Activated naive CD8-positive, alpha-beta T cell treated with anti-CD3 and anti-CD28 coated beads, Interleukin-2, amount 10 ng/mL, durations not matched to agents 7 days and 5 days (primary cell): ENCODE measurements around the gene MID2. TPM values are rescaled to one million over a fixed set of nuclear protein-coding genes. Genes with fewer than 3 reads are reported as not detected.
"Not testable (repeated sequence)": the region's sequence is repeated elsewhere in the genome, so short reads cannot be mapped to it uniquely, and the experiment has no call there.

Experiments used
- ATAC-seq: fragments of 150-1000 bp; cut with Tn5 transposase; one replicate; pipeline ENCODE4 v1.10.0; 2021; ENCODE audit warnings: low read depth, moderate library complexity
- POLR2A ChIA-PET: fragments of 350-600 bp; sonication (Branson Sonifier 250); formaldehyde crosslinking; loops from one replicate; lab custom pipeline; 2021; ENCODE audit warnings: antibody characterized with exemption; lab: Charles Lee
- DNase-seq: peaks from one replicate; pipeline ENCODE4 v3.0.0; 2021
- H3K27ac Mint-ChIP-seq: one replicate; pipeline ENCODE4 v1.8.0; 2022; ENCODE audit warnings: mild to moderate bottlenecking, mixed read lengths
- H3K27me3 Mint-ChIP-seq: one replicate; pipeline ENCODE4 v1.8.0; 2022; ENCODE audit warnings: mild to moderate bottlenecking, moderate library complexity, mixed read lengths
- H3K36me3 Mint-ChIP-seq: one replicate; pipeline ENCODE4 v1.8.0; 2021; ENCODE audit warnings: mild to moderate bottlenecking, mixed read lengths
- H3K4me1 Mint-ChIP-seq: one replicate; pipeline ENCODE4 v1.8.0; 2021; ENCODE audit warnings: mixed read lengths
- H3K4me3 Mint-ChIP-seq: one replicate; pipeline ENCODE4 v1.8.0; 2022; ENCODE audit warnings: mild to moderate bottlenecking, moderate library complexity, mixed read lengths
- H3K9me3 Mint-ChIP-seq: one replicate; pipeline ENCODE4 v1.8.0; 2021; ENCODE audit warnings: mixed read lengths
- total RNA-seq, 2 experiments: library from RNA; stranded (reverse); gene quantifications; one replicate each; pipeline ENCODE4 v1.2.3, GENCODE V29; 2021

MID2 gene, protein sequence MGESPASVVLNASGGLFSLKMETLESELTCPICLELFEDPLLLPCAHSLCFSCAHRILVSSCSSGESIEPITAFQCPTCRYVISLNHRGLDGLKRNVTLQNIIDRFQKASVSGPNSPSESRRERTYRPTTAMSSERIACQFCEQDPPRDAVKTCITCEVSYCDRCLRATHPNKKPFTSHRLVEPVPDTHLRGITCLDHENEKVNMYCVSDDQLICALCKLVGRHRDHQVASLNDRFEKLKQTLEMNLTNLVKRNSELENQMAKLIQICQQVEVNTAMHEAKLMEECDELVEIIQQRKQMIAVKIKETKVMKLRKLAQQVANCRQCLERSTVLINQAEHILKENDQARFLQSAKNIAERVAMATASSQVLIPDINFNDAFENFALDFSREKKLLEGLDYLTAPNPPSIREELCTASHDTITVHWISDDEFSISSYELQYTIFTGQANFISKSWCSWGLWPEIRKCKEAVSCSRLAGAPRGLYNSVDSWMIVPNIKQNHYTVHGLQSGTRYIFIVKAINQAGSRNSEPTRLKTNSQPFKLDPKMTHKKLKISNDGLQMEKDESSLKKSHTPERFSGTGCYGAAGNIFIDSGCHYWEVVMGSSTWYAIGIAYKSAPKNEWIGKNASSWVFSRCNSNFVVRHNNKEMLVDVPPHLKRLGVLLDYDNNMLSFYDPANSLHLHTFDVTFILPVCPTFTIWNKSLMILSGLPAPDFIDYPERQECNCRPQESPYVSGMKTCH
- total RNA-seq, result 10 to 100 TPM; 10.2 to 11.7 TPM

DNA sequence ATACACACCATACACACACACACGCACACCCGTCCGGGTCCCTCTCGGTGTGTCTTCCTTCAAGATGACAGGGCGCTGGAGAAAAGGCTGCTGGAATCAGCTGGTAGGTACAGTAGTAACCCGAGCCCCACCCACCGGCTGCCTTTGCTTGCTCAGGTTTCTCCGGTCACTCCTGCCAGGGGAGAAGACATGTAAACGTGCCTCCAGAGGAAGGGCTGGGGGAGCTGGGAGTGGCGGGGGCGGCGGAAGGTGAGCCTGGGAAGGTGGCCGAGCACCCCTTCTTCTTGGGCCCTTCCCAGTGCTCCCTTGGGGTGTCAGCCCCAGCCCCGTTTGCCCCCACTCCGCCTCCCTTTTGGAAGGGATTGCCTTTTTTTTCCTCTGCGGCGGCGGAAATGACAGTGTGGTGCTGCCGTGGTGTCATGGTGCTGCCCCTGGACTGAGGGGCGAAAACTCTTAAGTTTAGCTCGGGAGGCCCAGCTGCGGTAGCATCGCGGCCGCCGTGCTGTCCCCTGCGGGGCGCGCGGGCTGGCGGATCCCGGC lies at the start of gene MID2:
Gene MID2, plus strand, starts transcription at position 169 of the 540 bp plus-strand sequence. CDS start 561 bp downstream, outside the sequence.
- POLR2A ChIA-PET, result interaction anchor here (1.0 kb wide), 1 partner anchor 197 kb away, joined by 4 read pairs; the partner anchor contains the start of gene PRPS1
- H3K36me3 Mint-ChIP-seq, result no peaks in the 10 kb centered on the region
- no peaks in the 10 kb centered on the region for H3K9me3 Mint-ChIP-seq
- peaks cover 10% of the 10 kb centered on the region for H3K4me1 Mint-ChIP-seq
- peak within 1 kb of the TSS; percentile 71 for H3K27ac Mint-ChIP-seq
- ATAC-seq (peak; percentile 65), DNase-seq (no peak)
- H3K27me3 Mint-ChIP-seq, result no peaks in the 10 kb centered on the region
- H3K4me3 Mint-ChIP-seq, result peak within 1 kb of the TSS; percentile 84

DNA sequence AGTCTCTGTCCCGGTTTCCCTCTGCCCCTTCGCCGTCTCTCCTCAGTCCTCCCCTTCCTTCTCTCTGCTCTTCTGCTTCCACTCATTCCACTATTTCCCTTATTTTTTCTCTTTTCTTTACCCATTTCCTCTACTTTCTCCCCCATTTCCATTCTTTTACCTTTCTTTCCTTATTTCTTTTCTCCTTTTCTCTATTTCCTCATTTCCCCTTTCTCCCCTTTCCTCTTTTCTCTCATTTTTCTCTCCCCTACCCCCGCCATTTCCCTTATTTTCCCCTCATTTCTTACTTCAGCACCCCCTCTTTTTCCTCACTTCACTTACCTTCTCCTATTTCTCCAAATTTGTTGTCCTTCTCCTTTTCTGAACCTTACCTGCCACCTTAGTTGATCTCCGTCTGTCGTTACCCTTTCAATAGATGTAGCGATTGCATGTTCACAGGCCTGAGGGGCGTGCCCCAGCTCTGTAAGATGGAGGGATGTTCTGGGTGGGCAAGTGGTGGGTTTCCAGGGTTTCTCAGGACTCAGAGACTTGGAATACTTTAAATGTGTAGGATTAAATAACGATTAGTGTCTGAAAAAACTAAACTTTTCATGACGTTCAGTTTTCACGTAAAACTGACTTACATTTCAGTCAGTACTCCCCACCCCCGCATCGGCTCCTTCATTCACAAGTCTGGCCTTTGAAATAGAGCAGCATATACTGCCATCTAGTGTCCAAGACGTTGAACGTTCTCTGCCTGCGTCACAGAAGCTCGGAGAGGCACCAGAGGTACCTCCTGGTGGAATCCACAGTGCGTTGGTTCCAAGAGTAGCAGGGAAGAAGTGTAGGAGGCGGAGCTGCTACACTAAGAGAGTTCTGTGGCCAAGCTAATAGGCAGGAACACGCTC lies 48.8 kb upstream of the MID2 start:
- Mint-ChIP-seq H3K4me3 (peak overlapping the region; percentile 89), H3K4me1 (peaks cover 9% of the 10 kb centered on the region), H3K27me3 (peaks cover 10% of the 10 kb centered on the region), H3K9me3 (no peaks in the 10 kb centered on the region), H3K36me3 (no peaks in the 10 kb centered on the region), H3K27ac (peak overlapping the region; percentile 87)
- POLR2A ChIA-PET, result interaction anchor here (2.2 to 2.8 kb wide), 2 partner anchors 35 to 103 kb away, joined by 9 to 31 read pairs; no protein-coding TSS in a partner anchor
- peak; percentile 47 for DNase-seq
- ATAC-seq, result peak; percentile 75

DNA sequence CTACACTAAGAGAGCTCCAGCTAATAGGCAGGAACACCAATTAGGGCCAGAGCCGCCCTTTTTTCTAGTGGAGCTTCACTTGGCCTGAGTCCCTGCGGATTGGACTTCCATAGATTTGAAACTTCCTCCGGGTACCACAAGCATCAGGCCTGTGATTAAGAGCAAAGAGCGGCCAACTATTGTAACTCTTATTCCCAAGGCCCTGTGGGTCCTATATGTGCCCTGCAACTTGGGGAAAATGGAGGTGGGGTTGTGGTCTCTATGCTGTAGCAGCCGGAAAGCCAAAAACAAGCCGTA lies 48.2 kb upstream of the MID2 start, which contains the start of gene NCBP2L:
Gene NCBP2L, plus strand, starts transcription at position 198 of the 297 bp plus-strand sequence. CDS start 16,488 bp downstream, outside the sequence.
- Mint-ChIP-seq H3K27me3 (peaks cover 10% of the 10 kb centered on the region), H3K27ac (peak within 1 kb of the TSS; percentile 87), H3K36me3 (no peaks in the 10 kb centered on the region), H3K4me3 (peak within 1 kb of the TSS; percentile 89), H3K4me1 (peaks cover 9% of the 10 kb centered on the region), H3K9me3 (no peaks in the 10 kb centered on the region)
- DNase-seq (no peak), ATAC-seq (no peak)
- POLR2A ChIA-PET, result interaction anchor here (2.8 kb wide), 1 partner anchor 104 kb away, joined by 31 read pairs; no protein-coding TSS in a partner anchor

DNA sequence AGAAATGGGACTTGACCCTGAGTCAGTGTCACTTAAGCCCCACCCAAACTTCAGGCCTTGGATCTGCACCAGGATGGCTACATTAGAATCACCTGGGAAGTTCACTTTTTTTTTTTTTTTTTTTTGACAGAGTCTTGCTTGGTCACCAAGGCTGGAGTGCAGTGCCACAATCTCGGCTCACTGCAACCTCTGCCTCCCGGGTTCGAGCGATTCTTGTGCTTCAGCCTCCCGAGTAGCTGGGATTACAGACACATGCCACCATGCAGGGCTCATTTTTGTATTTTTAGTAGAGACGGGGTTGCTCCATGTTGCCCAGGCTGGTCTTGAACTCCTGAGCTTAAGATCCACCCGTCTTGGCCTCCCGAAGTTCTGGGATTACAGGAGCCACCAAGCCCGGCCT lies 45.1 kb upstream of the MID2 start:
- H3K27me3 Mint-ChIP-seq, result peaks cover 4% of the 10 kb centered on the region
- H3K9me3 Mint-ChIP-seq, result no peaks in the 10 kb centered on the region
- peaks cover 9% of the 10 kb centered on the region for H3K4me1 Mint-ChIP-seq
- no peak overlapping the region for H3K4me3 Mint-ChIP-seq
- no peak overlapping the region for H3K27ac Mint-ChIP-seq
- POLR2A ChIA-PET, result no interaction called here
- DNase-seq (no peak), ATAC-seq (no peak)
- no peaks in the 10 kb centered on the region for H3K36me3 Mint-ChIP-seq

DNA sequence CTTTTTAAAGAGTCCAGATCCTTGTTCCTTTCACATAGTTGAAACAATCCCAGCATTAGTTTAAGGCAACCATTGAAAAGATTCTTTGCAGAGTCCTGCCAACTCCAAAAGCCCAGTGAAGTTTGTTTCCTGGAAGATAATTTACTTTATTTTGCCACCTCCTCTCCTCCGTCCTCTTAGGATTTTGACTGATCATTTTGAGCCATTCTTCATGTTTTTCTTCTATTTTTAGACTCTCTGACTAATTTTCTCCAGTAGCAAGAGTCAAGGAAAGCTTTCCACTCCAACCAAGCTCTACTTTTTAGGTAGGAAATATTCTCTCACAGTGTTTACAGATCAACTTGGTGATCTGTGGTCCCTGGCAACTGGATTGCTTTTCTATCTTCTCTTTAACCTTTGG lies 37.8 kb upstream of the MID2 start:
- no peaks in the 10 kb centered on the region for H3K36me3 Mint-ChIP-seq
- no peaks in the 10 kb centered on the region for H3K4me1 Mint-ChIP-seq
- POLR2A ChIA-PET, result no interaction called here
- no peak overlapping the region for H3K4me3 Mint-ChIP-seq
- H3K27me3 Mint-ChIP-seq, result peaks cover 4% of the 10 kb centered on the region
- H3K9me3 Mint-ChIP-seq, result no peaks in the 10 kb centered on the region
- no peak for DNase-seq
- ATAC-seq, result no peak
- no peak overlapping the region for H3K27ac Mint-ChIP-seq

DNA sequence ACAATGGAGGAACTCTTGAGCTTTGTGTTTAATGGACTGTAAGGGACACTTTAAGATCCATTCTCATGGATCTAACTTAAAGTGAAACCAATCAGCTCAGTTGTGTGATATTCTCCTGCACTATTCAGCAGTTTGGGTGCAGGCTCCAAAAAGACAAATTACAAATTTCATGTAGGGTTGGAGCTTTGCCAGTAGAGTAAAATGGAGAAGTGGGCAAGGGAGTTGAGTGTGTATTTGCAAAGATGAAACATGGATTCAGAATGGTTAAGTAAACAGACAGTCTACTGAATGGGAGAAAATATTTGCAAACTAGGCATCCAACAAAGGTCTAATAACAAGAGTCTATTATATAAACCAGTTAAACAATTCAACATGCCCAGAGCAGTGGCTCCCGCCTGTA lies 21.2 kb upstream of the MID2 start:
- Mint-ChIP-seq H3K4me3 (no peak overlapping the region), H3K9me3 (no peaks in the 10 kb centered on the region), H3K27me3 (peaks cover 5% of the 10 kb centered on the region), H3K4me1 (no peaks in the 10 kb centered on the region), H3K27ac (no peak overlapping the region), H3K36me3 (no peaks in the 10 kb centered on the region)
- DNase-seq (no peak), ATAC-seq (no peak)
- POLR2A ChIA-PET, result no interaction called here

DNA sequence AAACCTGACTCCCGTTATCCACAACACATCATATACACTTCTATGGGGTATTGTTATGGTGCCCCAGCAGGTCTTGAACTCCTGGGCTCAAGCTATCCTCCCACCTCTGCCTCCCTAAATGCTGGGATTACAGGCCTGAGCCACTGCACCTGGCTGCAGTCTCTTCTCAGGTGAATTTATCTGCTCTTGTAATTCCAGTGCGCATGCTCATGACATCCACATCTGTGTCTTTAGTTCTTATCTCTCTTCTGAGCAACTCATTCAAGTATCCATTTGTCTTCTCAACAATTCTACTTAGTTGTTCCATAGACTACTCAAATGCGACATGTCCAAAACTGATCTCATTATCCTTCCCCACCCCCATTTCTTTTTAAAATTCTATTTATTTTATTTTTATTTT lies 20.5 kb upstream of the MID2 start:
- no peaks in the 10 kb centered on the region for H3K9me3 Mint-ChIP-seq
- H3K27me3 Mint-ChIP-seq, result peaks cover 5% of the 10 kb centered on the region
- no peaks in the 10 kb centered on the region for H3K36me3 Mint-ChIP-seq
- no peak overlapping the region for H3K27ac Mint-ChIP-seq
- no peaks in the 10 kb centered on the region for H3K4me1 Mint-ChIP-seq
- no peak overlapping the region for H3K4me3 Mint-ChIP-seq
- POLR2A ChIA-PET, result no interaction called here
- DNase-seq (no peak), ATAC-seq (no peak)

DNA sequence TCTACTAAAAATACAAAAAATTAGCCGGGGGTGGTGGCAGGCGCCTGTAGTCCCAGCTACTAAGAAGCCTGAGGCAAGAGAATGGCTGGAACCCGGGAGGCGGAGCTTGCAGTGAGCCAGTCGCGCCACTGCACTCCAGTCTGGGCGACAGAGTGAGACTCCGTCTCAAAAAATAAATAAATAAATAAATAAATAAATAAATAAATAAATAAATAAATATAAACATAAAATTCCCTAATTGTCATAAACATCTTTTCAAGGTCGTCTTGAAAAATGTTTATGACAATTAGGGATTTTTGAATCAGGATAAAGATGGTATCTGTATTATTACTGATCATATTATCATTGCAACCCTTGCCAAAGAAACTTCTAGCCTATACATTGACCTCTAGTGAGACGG lies 15.6 kb upstream of the MID2 start:
- DNase-seq, H3K36me3 Mint-ChIP-seq, H3K4me1 Mint-ChIP-seq, H3K27ac Mint-ChIP-seq, H3K9me3 Mint-ChIP-seq, POLR2A ChIA-PET, ATAC-seq, H3K27me3 Mint-ChIP-seq, H3K4me3 Mint-ChIP-seq: not testable (repeated sequence)

DNA sequence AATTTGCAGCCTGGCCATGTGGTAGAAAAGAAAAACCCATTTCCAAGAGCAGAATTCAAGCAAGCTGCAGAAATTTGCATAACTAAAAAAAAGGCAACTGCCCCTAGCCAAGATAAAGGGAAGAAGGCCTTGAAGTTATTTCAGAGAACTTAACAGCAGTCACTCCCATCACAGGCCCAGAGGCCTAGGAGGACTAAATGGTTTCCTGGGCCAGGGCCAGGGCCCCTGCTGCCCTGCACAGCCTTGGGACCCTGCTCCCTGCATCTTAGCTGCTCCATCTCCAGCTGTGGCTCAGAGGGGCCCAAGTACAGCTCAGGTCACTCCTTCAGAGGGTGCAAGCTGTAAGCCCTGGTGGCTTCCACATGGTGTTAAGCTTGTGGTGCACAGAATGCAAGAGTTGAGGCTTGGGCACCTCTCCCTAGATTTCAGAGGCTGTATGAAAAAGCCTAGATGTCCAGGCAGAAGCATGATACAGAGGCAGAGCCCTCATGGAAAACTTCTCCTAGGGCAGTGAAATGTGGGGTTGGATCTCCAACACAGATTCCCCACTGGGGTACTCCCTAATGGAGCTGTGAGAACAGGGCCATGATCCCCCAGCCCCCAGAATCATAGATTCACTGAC lies 6.7 kb upstream of the MID2 start:
- ATAC-seq (no peak), DNase-seq (no peak)
- POLR2A ChIA-PET, result no interaction called here
- Mint-ChIP-seq H3K4me1 (peaks cover 2% of the 10 kb centered on the region), H3K27ac (no peak overlapping the region), H3K4me3 (no peak overlapping the region), H3K27me3 (no peaks in the 10 kb centered on the region), H3K36me3 (no peaks in the 10 kb centered on the region), H3K9me3 (no peaks in the 10 kb centered on the region)

DNA sequence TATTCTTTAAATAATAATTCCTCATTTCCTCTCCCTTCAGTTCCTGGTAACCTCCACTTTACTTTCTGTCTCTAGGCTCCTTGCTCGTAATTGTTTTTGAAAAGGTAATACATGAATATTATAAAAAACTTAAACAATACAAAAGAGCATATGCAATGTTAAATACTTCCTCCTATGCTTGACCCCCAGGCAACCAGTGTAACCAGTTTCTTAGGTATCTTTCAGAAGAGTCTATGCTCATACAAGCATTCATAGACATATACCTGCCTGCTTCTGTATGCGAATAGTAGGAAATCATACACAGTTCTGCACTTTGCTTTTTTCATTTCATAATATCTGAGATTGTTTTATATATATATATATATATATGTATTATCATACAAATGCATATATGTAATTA lies 2.6 kb upstream of the MID2 start:
- no peak overlapping the region for H3K27ac Mint-ChIP-seq
- H3K9me3 Mint-ChIP-seq, result no peaks in the 10 kb centered on the region
- H3K4me1 Mint-ChIP-seq, result peaks cover 10% of the 10 kb centered on the region
- ATAC-seq, result no peak
- no peaks in the 10 kb centered on the region for H3K36me3 Mint-ChIP-seq
- no peak for DNase-seq
- H3K27me3 Mint-ChIP-seq, result no peaks in the 10 kb centered on the region
- H3K4me3 Mint-ChIP-seq, result no peak overlapping the region
- POLR2A ChIA-PET, result no interaction called here

DNA sequence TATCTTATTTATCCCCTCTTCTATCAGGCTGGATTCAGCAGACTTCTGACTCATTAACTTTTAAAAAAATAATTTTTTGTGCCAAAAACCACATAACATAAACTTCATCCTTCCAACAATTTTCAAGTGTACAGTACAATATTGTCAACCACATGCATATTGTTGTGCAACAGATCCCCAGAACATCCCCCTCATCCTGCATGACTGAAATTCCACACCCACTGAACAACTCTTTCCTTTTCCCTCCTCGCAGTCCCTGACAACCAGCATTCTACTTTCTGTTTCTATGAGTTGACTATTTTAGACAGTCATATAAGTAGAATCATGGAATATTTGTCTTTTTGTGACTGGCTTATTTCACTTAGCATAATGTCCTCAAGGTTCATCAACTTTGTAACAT lies 2.2 kb upstream of the MID2 start:
- Mint-ChIP-seq H3K27me3 (no peaks in the 10 kb centered on the region), H3K27ac (no peak overlapping the region), H3K4me3 (no peak overlapping the region), H3K4me1 (peaks cover 10% of the 10 kb centered on the region), H3K9me3 (no peaks in the 10 kb centered on the region), H3K36me3 (no peaks in the 10 kb centered on the region)
- DNase-seq (no peak), ATAC-seq (no peak)
- POLR2A ChIA-PET, result no interaction called here

DNA sequence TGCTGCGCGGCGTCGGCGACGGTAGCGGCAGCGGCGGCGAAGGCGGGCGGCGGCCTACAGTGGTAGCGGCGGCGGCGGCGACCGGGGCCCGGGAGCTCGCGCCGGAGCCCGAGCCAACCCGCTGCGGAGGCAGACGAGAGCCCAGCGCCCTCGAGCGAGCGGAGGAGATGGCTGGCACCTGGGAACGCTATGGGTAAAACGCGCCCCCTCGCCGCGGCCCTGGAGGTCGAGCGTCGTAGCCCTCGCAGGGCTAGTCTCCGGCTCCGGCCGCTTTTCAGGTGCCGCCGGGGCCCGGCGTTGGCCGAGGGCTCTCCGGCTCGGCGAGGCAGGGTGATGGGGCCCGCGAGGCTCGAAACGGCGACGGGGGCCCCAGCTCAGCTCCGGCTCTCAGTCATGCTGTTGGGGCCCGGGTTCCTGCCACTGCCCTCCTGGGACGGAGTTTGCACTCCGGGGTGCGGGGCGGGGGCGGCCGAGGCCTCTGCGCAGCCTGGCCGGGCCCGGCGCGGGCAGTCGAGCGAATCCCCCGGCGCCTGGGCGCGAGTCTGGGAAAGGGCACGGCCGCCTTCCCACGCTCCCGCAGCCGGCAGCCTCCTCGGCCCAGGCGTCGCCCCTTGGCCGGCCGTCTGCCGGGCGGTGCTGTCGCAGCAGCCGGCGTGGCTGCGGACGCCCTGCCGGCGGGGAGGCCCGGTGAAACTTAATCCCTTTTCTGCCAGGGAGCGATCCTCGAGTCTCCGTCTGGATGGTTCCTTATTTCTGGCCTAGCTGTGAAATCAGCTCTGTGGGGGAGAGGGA lies 768 bp downstream of the MID2 start:
- H3K27ac Mint-ChIP-seq, result peak overlapping the region; percentile 83

More for the DNA sequence above, 768 bp downstream of the MID2 start:
- Mint-ChIP-seq H3K9me3 (no peaks in the 10 kb centered on the region), H3K4me3 (peak overlapping the region; percentile 84), H3K27me3 (no peaks in the 10 kb centered on the region), H3K36me3 (no peaks in the 10 kb centered on the region), H3K4me1 (peaks cover 10% of the 10 kb centered on the region)
- POLR2A ChIA-PET, result interaction anchor here (0.8 to 1.0 kb wide), 2 partner anchors 84 to 198 kb away, joined by 3 to 4 read pairs; partner anchors contain the start of gene PRPS1
- peak; percentile 59 for DNase-seq
- ATAC-seq, result peak; percentile 69
